Colonic mucosa (tissue), 4 donors: ENCODE data around the gene TTYH2. TPM values are rescaled to one million over a fixed set of nuclear protein-coding genes. Genes with fewer than 3 reads are reported as not detected.

Source experiments
- DNase-seq: peaks from one replicate; pipeline ENCODE4 v3.0.0-alpha.2; 2020
- H3K27ac ChIP-seq: fragments of 200-600 bp; one replicate; pipeline ENCODE4 v1.8.0; 2021
- H3K27me3 ChIP-seq: fragments of 200-600 bp; one replicate; pipeline ENCODE4 v1.8.0; 2021
- H3K36me3 ChIP-seq: fragments of 200-600 bp; one replicate; pipeline ENCODE4 v1.8.0; 2021
- H3K4me1 ChIP-seq: fragments of 200-600 bp; one replicate; pipeline ENCODE4 v1.8.0; 2021; ENCODE audit warnings: mild to moderate bottlenecking
- H3K4me3 ChIP-seq: fragments of 200-600 bp; one replicate; pipeline ENCODE4 v1.8.0; 2021
- H3K9ac ChIP-seq, 2 donors: one replicate each; pipeline ENCODE4 v1.7.0; 2013; ENCODE audit warnings: control low read depth in 2 of 2, low read depth in 2 of 2, low read length in 2 of 2
- H3K9me3 ChIP-seq: fragments of 200-600 bp; one replicate; pipeline ENCODE4 v1.8.0; 2021
- CTCF ChIP-seq: fragments of 200-600 bp; IDR thresholded peaks from one replicate; pipeline ENCODE4 v1.8.0; 2022; ENCODE audit warnings: antibody characterized with exemption, mild to moderate bottlenecking
- intact Hi-C: fragments of 100-400 bp; cut with DNase I; formaldehyde crosslinking; loops from one replicate; pipeline ENCODE4 v1.14.1; 2022
- total RNA-seq, 2 donors: library from RNA; stranded (reverse); fragmentation: NEBNext Ultra II Directional in 1 of 2; extraction: Animal tissue kit (Norgen Biotek cat#: 25700) in 1 of 2; gene quantifications; one replicate each; pipeline ENCODE4 v1.2.1, GENCODE V29; 2021
- donor health status: healthy.
- donor health status: DM: no; HTN: no; CAD: no.
- donor health status: DM: no; HTN: no; CAD: no.

The TTYH2 gene
- total RNA-seq, 2 donors from 2014 or later, result 0.86 to 2.9 TPM

GRCh38 chr17:74196541-74197317 is 16.6 kb upstream of the TTYH2 start:
- no peaks in the 10 kb centered on the region for H3K36me3 ChIP-seq
- no peaks in the 10 kb centered on the region for H3K9me3 ChIP-seq
- H3K4me3 ChIP-seq, result no peak overlapping the region
- intact Hi-C loops, result no loop called here
- peaks cover 13% of the 10 kb centered on the region for H3K27me3 ChIP-seq
- H3K9ac ChIP-seq, result no peak overlapping the region
- peaks cover 5% of the 10 kb centered on the region for H3K4me1 ChIP-seq
- no peak for TF ChIP-seq CTCF
- DNase-seq, result no peak
- no peak overlapping the region for H3K27ac ChIP-seq

- Histone ChIP-seq H3K4me3 (no peak overlapping the region), H3K27me3 (peaks cover 13% of the 10 kb centered on the region), H3K36me3 (no peaks in the 10 kb centered on the region), H3K4me1 (peaks cover 2% of the 10 kb centered on the region), H3K9ac (no peak overlapping the region), H3K9me3 (no peaks in the 10 kb centered on the region), H3K27ac (no peak overlapping the region)
- intact Hi-C loops, result no loop called here
- no peak for TF ChIP-seq CTCF
- no peak for DNase-seq
Measured at GRCh38 chr17:74197801-74198200, 15.6 kb upstream of the TTYH2 start.

- Histone ChIP-seq H3K9me3 (no peaks in the 10 kb centered on the region), H3K4me3 (no peak overlapping the region), H3K36me3 (no peaks in the 10 kb centered on the region), H3K27me3 (peaks cover 13% of the 10 kb centered on the region), H3K9ac (no peak overlapping the region), H3K4me1 (no peaks in the 10 kb centered on the region), H3K27ac (no peak overlapping the region)
- DNase-seq, result no peak
- intact Hi-C loops, result no loop called here
- TF ChIP-seq CTCF, result no peak
Measured at GRCh38 chr17:74198694-74199093, 14.7 kb upstream of the TTYH2 start.

GRCh38 chr17:74199306-74200092 is 13.9 kb upstream of the TTYH2 start:
- H3K4me3 ChIP-seq, result no peak overlapping the region
- no peak overlapping the region for H3K9ac ChIP-seq
- no peak overlapping the region for H3K27ac ChIP-seq
- H3K4me1 ChIP-seq, result peaks cover under 1% of the 10 kb centered on the region
- H3K36me3 ChIP-seq, result no peaks in the 10 kb centered on the region
- TF ChIP-seq CTCF, result peak; percentile 93
- peaks cover 13% of the 10 kb centered on the region for H3K27me3 ChIP-seq
- peak; percentile 69 for DNase-seq
- intact Hi-C loops, result no loop called here
- H3K9me3 ChIP-seq, result no peaks in the 10 kb centered on the region

- H3K27me3 ChIP-seq, result peaks cover 13% of the 10 kb centered on the region
- no peak for TF ChIP-seq CTCF
- intact Hi-C loops, result no loop called here
Measured at GRCh38 chr17:74200112-74200511, 13.3 kb upstream of the TTYH2 start.

More at GRCh38 chr17:74200112-74200511, 13.3 kb upstream of the TTYH2 start:
- Histone ChIP-seq H3K9ac (no peak overlapping the region), H3K36me3 (no peaks in the 10 kb centered on the region), H3K4me1 (peaks cover 7% of the 10 kb centered on the region), H3K9me3 (no peaks in the 10 kb centered on the region), H3K4me3 (no peak overlapping the region), H3K27ac (no peak overlapping the region)
- no peak for DNase-seq
